Measurements from ENCODE around the gene PLPP3. TPM values are rescaled to one million over a fixed set of nuclear protein-coding genes. Genes with fewer than 3 reads are reported as not detected.

Gene PLPP3
- total RNA-seq, 1 experiment from 2014 or later, result 0.39 TPM

DNA sequence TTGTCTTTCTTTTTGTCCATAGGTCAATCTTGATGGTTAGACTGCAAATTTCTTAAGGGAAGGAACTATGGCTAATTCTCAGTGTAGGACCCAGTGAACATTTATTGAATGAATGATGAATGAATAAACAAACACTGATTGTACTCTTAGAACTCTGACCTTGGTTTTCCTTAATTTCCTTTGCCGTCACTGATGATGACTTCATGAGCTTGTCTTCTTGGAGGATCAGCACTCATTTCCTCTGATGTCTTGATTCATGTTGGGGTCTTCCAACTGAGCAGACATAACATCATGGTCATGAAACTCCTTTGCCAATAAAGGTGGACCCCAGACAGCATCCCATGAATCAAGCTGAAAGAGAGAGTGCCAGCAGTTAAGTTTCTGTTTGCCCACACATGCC is 96.3 kb downstream of the PLPP3 start:
- H3K9me3 ChIP-seq (ENCODE audit: low read depth, low read length, poor library complexity, severe bottlenecking), result no peaks in the 10 kb centered on the region
- TF ChIP-seq CTCF (conservative IDR thresholded peaks at IDR 0.05; ENCODE audit: low read depth, low read length) (no peak), EZH2 (IDR thresholded peaks at IDR 0.05; ENCODE audit: borderline replicate concordance, low read depth, low read length, poor library complexity, severe bottlenecking) (no peak)
- intact Hi-C loops (cut with micrococcal nuclease; ENCODE audit: unreplicated experiment), result no loop called here
- H3K27me3 ChIP-seq (replicated peaks; ENCODE audit: insufficient read depth, low read depth, low read length, poor library complexity), result peaks cover 33% of the 10 kb centered on the region
- no TSS peak for BruUV-seq (replicated peaks)
- H3K27ac ChIP-seq (ENCODE audit: low read depth, low read length, poor library complexity, severe bottlenecking), result no peak overlapping the region
- no peaks in the 10 kb centered on the region for H3K4me1 ChIP-seq (ENCODE audit: insufficient read depth, low read length, poor library complexity, severe bottlenecking)
- POLR2A ChIA-PET (ENCODE audit: low non-redundant PET), result no interaction called here
- H3K36me3 ChIP-seq (ENCODE audit: insufficient read depth, low read length, poor library complexity, severe bottlenecking), result no peaks in the 10 kb centered on the region
- no peak overlapping the region for H3K4me3 ChIP-seq (ENCODE audit: low read depth, low read length, poor library complexity, severe bottlenecking)
- CTCF ChIA-PET, result no interaction called here
- DNase-seq (ENCODE audit: low spot score), result no peak

DNA sequence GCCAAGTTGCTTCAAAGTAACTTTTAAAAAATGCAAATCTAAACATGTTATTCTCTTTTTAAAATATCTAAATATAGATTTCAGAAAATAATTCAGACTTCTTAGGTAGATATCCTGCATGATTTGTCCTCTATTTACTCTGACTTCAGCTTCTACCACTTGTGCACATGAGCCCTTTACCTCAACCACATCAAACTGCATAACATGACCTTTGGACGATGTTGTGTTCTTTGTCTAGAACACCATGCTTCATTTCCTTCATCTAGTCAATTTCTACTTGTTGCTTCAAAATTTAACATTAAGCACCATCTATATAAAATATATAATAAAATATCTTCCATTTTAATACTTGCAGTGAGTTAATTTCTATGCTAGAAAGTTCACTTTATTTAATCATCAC is 96.9 kb downstream of the PLPP3 start:
- BruUV-seq (replicated peaks), result no TSS peak
- intact Hi-C loops (cut with micrococcal nuclease; ENCODE audit: unreplicated experiment), result no loop called here

GRCh38 chr1:56481140-56481694 is 98.1 kb downstream of the PLPP3 start:
- no peak for TF ChIP-seq EZH2 (IDR thresholded peaks at IDR 0.05; ENCODE audit: borderline replicate concordance, low read depth, low read length, poor library complexity, severe bottlenecking)
- TF ChIP-seq CTCF (conservative IDR thresholded peaks at IDR 0.05; ENCODE audit: low read depth, low read length), result no peak
- BruUV-seq (replicated peaks), result no TSS peak
- no peaks in the 10 kb centered on the region for H3K36me3 ChIP-seq (ENCODE audit: insufficient read depth, low read length, poor library complexity, severe bottlenecking)
- no peaks in the 10 kb centered on the region for H3K9me3 ChIP-seq (ENCODE audit: low read depth, low read length, poor library complexity, severe bottlenecking)
- no peak for DNase-seq (ENCODE audit: low spot score)
- POLR2A ChIA-PET (ENCODE audit: low non-redundant PET), result no interaction called here
- H3K27me3 ChIP-seq (replicated peaks; ENCODE audit: insufficient read depth, low read depth, low read length, poor library complexity), result peaks cover 48% of the 10 kb centered on the region
- intact Hi-C loops (cut with micrococcal nuclease; ENCODE audit: unreplicated experiment), result no loop called here
- no peak overlapping the region for H3K4me3 ChIP-seq (ENCODE audit: low read depth, low read length, poor library complexity, severe bottlenecking)
- CTCF ChIA-PET, result no interaction called here
- H3K27ac ChIP-seq (ENCODE audit: low read depth, low read length, poor library complexity, severe bottlenecking), result no peak overlapping the region
- H3K4me1 ChIP-seq (ENCODE audit: insufficient read depth, low read length, poor library complexity, severe bottlenecking), result no peaks in the 10 kb centered on the region

More for the DNA sequence above, 96.9 kb downstream of the PLPP3 start:
- ChIA-PET POLR2A (ENCODE audit: low non-redundant PET) (no interaction called here), CTCF (no interaction called here)
- TF ChIP-seq EZH2 (IDR thresholded peaks at IDR 0.05; ENCODE audit: borderline replicate concordance, low read depth, low read length, poor library complexity, severe bottlenecking), result no peak
- H3K9me3 ChIP-seq (ENCODE audit: low read depth, low read length, poor library complexity, severe bottlenecking), result no peaks in the 10 kb centered on the region
- no peaks in the 10 kb centered on the region for H3K4me1 ChIP-seq (ENCODE audit: insufficient read depth, low read length, poor library complexity, severe bottlenecking)
- H3K36me3 ChIP-seq (ENCODE audit: insufficient read depth, low read length, poor library complexity, severe bottlenecking), result no peaks in the 10 kb centered on the region
- no peak for DNase-seq (ENCODE audit: low spot score)
- no peak overlapping the region for H3K4me3 ChIP-seq (ENCODE audit: low read depth, low read length, poor library complexity, severe bottlenecking)
- peaks cover 40% of the 10 kb centered on the region for H3K27me3 ChIP-seq (replicated peaks; ENCODE audit: insufficient read depth, low read depth, low read length, poor library complexity)
- H3K27ac ChIP-seq (ENCODE audit: low read depth, low read length, poor library complexity, severe bottlenecking), result no peak overlapping the region

- DNase-seq (ENCODE audit: low spot score), result no peak
- intact Hi-C loops (cut with micrococcal nuclease; ENCODE audit: unreplicated experiment), result no loop called here
- Histone ChIP-seq H3K4me1 (ENCODE audit: insufficient read depth, low read length, poor library complexity, severe bottlenecking) (no peaks in the 10 kb centered on the region), H3K27me3 (replicated peaks; ENCODE audit: insufficient read depth, low read depth, low read length, poor library complexity) (peaks cover 52% of the 10 kb centered on the region), H3K27ac (ENCODE audit: low read depth, low read length, poor library complexity, severe bottlenecking) (no peak overlapping the region), H3K9me3 (ENCODE audit: low read depth, low read length, poor library complexity, severe bottlenecking) (no peaks in the 10 kb centered on the region), H3K36me3 (ENCODE audit: insufficient read depth, low read length, poor library complexity, severe bottlenecking) (no peaks in the 10 kb centered on the region), H3K4me3 (ENCODE audit: low read depth, low read length, poor library complexity, severe bottlenecking) (no peak overlapping the region)
- no TSS peak for BruUV-seq (replicated peaks)
- ChIA-PET POLR2A (ENCODE audit: low non-redundant PET) (no interaction called here), CTCF (no interaction called here)
- no peak for TF ChIP-seq CTCF (conservative IDR thresholded peaks at IDR 0.05; ENCODE audit: low read depth, low read length)
- TF ChIP-seq EZH2 (IDR thresholded peaks at IDR 0.05; ENCODE audit: borderline replicate concordance, low read depth, low read length, poor library complexity, severe bottlenecking), result no peak
Measured at GRCh38 chr1:56478734-56479133, 100.6 kb downstream of the PLPP3 start.

Measured in A673 (cell line).